ENCODE data around the gene MAGI2.

GRCh38 chr7:78521961-78522360 is 931.5 kb downstream of the MAGI2 start:
- TF ChIP-seq JUND (IDR thresholded peaks at IDR 0.05) = no peak
- TF ChIP-seq POLR2AphosphoS5 (IDR thresholded peaks at IDR 0.05; ENCODE audit: low read depth, low read length) = no peak
